HepG2 (cell line): ENCODE data around the gene ATN1. TPM values are rescaled to one million over a fixed set of nuclear protein-coding genes. Genes with fewer than 3 reads are reported as not detected.

Source experiments
- ARID4A ChIP-seq: sonication (generic); formaldehyde crosslinking; IDR thresholded peaks from 2 replicates; pipeline ENCODE4 v1.5.0; 2020; ENCODE audit warnings: mild to moderate bottlenecking, missing genetic modification reagents, borderline replicate concordance
- KLF6 ChIP-seq: IDR thresholded peaks from 2 replicates; pipeline ENCODE4 v1.8.0; 2016; ENCODE audit warnings: missing biosample characterization, missing genetic modification reagents
- PAWR ChIP-seq: sonication (generic); formaldehyde crosslinking; IDR thresholded peaks from 2 replicates; pipeline ENCODE4 v1.4.0; 2020; ENCODE audit warnings: missing genetic modification reagents, mild to moderate bottlenecking, borderline replicate concordance
- ZNF792 ChIP-seq: IDR thresholded peaks from 2 replicates; pipeline ENCODE4 v1.6.1; 2016
- polyA plus RNA-seq, 8 experiments: library from polyadenylated mRNA; depleted of rRNA in 3 of 8; stranded (reverse) in 7 of 8; unstranded in 1 of 8; fragments of >200 nt; fragmentation: Illumina TruSeq in 4 of 8; extraction: Trizol in 4 of 8; gene quantifications; 2 replicates each; pipeline versions ENCODE4 v1.2.1 to v1.2.3, GENCODE V29; 2011 to 2016; ENCODE audit warnings: low read depth in 4 of 8, missing spikeins in 1 of 8, mixed read lengths in 1 of 8; ENCODE audit not compliant: insufficient read depth in 1 of 8
- total RNA-seq, 5 experiments: library from RNA; depleted of rRNA; stranded (reverse); fragments of >200 nt; fragmentation: Illumina TruSeq; extraction: Trizol; gene quantifications; 2 replicates each; pipeline ENCODE4 v1.2.3, GENCODE V29; 2016; ENCODE audit warnings: low read depth in 1 of 5
- TF ChIP-seq, protein P1 (sequence below): sonication (generic); formaldehyde crosslinking; IDR thresholded peaks from 2 replicates; pipeline ENCODE4 v1.4.0; 2020; ENCODE audit warnings: missing genetic modification reagents

Gene ATN1
- total and polyA plus RNA-seq, 2 of the 13 experiments (the other 11 are each of a cell fraction or from before 2014, with no cell fraction given) = 2.1 to 8.6 TPM

DNA sequence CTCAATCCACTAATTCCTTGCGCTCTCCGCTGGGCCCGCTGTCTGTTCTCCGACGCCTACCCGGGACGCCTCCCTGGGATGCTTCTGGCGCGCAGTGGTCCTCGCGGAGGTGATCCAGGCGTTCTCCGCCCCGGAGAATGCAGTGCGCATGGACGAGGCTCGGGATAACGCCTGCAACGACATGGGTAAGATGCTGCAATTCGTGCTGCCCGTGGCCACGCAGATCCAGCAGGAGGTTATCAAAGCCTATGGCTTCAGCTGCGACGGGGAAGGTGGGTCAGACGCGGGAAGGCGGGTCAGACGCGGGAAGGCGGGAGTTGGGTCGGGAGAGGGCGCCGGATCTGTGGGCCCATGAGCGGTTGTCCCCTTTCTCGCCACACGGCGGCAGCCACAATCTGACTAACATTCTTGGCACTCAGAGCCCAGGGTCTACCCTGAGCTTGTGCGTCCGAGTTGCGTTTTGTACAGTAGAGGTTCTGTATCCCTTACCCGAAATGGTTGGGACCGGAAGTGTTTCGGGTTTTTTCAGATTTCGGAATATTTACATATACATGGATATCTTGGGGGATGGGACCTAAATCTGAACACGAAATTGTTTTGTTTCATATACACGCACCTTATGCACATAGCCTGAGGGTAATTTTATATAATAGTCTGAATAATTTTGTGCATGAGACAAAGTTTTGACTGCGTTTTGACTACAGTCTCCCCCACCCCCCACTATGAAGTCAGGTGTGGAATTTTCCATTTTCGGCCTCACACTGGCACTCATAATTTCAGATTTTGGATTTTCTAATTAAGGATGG lies 16.8 kb downstream of the ATN1 start (continued):
- TF ChIP-seq ARID4A = peak; percentile 73
- no peak for TF ChIP-seq PAWR (CRISPR knock-in tag)
- no peak for TF ChIP-seq KLF6 (CRISPR knock-in tag)
- peak; percentile 15; the same call in 1 of the 2 replicates for TF ChIP-seq ZNF792
- TF ChIP-seq, protein P1, sequence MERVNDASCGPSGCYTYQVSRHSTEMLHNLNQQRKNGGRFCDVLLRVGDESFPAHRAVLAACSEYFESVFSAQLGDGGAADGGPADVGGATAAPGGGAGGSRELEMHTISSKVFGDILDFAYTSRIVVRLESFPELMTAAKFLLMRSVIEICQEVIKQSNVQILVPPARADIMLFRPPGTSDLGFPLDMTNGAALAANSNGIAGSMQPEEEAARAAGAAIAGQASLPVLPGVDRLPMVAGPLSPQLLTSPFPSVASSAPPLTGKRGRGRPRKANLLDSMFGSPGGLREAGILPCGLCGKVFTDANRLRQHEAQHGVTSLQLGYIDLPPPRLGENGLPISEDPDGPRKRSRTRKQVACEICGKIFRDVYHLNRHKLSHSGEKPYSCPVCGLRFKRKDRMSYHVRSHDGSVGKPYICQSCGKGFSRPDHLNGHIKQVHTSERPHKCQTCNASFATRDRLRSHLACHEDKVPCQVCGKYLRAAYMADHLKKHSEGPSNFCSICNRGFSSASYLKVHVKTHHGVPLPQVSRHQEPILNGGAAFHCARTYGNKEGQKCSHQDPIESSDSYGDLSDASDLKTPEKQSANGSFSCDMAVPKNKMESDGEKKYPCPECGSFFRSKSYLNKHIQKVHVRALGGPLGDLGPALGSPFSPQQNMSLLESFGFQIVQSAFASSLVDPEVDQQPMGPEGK (CRISPR knock-in tag) = peak; percentile 36; the same call in 1 of the 2 replicates
